Left ventricle myocardium inferior (tissue), 1 donor: ENCODE measurements around the gene CCM2. TPM values are rescaled to one million over a fixed set of nuclear protein-coding genes. Genes with fewer than 3 reads are reported as not detected.

Experiments
- DNase-seq: peaks from one replicate; pipeline ENCODE4 v3.0.0-alpha.2; 2020
- H3K27ac ChIP-seq: fragments of 200-600 bp; replicated peaks from 2 replicates; pipeline ENCODE4 v1.8.0; 2021
- H3K27me3 ChIP-seq: fragments of 200-600 bp; 2 replicates; pipeline ENCODE4 v1.8.0; 2021; ENCODE audit warnings: low read depth
- H3K36me3 ChIP-seq: fragments of 200-600 bp; 2 replicates; pipeline ENCODE4 v1.8.0; 2021
- H3K4me1 ChIP-seq: fragments of 200-600 bp; 2 replicates; pipeline ENCODE4 v1.8.0; 2021
- H3K4me3 ChIP-seq: fragments of 200-600 bp; 2 replicates; pipeline ENCODE4 v1.8.0; 2021; ENCODE audit warnings: mild to moderate bottlenecking, moderate library complexity
- H3K9me3 ChIP-seq: fragments of 200-600 bp; replicated peaks from 2 replicates; pipeline ENCODE4 v1.8.0; 2021
- intact Hi-C: fragments of 100-400 bp; cut with micrococcal nuclease; formaldehyde crosslinking; loops from one replicate; pipeline ENCODE4 v1.11.0; 2022
- total RNA-seq: library from RNA; stranded (reverse); fragmentation: NEBNext Ultra II Directional; extraction: Animal tissue kit (Norgen Biotek cat#: 25700); gene quantifications from one replicate; pipeline ENCODE4 v1.2.1, GENCODE V29; 2021
- TF ChIP-seq, protein P1 (sequence below): fragments of 200-600 bp; IDR thresholded peaks from 2 replicates; pipeline ENCODE4 v1.8.0; 2021; ENCODE audit warnings: antibody characterized with exemption, mild to moderate bottlenecking, borderline replicate concordance
- donor health status: DM: no; HTN: yes; CAD: no; lungs with severe emphysema.

Gene CCM2
- total RNA-seq, 1 donor from 2014 or later = 24.5 TPM

DNA sequence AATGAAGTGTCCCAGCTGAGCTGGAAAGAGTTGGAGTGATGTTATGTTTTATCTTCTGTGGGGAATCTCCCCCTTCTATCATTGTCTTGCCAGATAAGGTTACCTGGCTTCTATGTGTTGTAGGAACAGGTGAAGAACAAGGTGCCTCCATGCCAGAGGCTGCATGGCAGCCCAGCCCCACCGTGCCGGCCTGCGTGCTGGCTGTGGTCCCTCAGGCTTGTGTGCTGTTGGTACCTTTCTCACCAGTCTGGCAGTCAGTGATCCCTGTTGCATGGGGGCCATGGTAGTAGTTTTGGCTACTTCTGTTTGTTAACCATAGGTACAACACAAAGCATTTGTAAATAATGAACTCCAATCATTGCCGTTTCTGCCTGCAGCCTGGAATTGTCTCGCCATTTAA, 37.9 kb downstream of the CCM2 start:
- TF ChIP-seq, protein P1, sequence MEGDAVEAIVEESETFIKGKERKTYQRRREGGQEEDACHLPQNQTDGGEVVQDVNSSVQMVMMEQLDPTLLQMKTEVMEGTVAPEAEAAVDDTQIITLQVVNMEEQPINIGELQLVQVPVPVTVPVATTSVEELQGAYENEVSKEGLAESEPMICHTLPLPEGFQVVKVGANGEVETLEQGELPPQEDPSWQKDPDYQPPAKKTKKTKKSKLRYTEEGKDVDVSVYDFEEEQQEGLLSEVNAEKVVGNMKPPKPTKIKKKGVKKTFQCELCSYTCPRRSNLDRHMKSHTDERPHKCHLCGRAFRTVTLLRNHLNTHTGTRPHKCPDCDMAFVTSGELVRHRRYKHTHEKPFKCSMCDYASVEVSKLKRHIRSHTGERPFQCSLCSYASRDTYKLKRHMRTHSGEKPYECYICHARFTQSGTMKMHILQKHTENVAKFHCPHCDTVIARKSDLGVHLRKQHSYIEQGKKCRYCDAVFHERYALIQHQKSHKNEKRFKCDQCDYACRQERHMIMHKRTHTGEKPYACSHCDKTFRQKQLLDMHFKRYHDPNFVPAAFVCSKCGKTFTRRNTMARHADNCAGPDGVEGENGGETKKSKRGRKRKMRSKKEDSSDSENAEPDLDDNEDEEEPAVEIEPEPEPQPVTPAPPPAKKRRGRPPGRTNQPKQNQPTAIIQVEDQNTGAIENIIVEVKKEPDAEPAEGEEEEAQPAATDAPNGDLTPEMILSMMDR = no peak
- DNase-seq = no peak
- intact Hi-C loops = no loop called here
- H3K27ac ChIP-seq = no peak overlapping the region
- H3K9me3 ChIP-seq = no peaks in the 10 kb centered on the region
- peaks cover 43% of the 10 kb centered on the region for H3K36me3 ChIP-seq
- no peak overlapping the region for H3K4me3 ChIP-seq
- H3K27me3 ChIP-seq = no peaks in the 10 kb centered on the region
- peaks cover 28% of the 10 kb centered on the region for H3K4me1 ChIP-seq

DNA sequence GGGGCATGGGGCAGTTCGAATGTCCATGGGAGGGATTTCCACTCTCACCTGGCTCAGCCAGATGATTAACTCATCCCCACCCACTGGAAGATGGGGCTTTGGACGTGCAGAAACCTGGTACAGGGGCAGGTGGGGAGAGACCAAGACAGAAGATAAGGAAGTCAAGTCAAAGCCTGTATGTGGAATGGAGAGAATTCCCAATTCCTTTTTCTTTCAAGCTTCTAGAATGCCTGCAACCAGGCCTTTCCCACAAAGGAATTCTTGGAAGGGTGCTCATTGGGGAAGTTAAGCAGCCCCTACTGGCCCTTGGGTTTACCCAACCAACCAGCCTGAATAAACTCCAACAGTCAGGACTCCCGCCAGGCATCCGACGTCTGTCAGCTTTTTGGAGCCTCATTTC, 39.1 kb downstream of the CCM2 start:
- intact Hi-C loops = no loop called here
- TF ChIP-seq, protein P1 = no peak
- H3K4me1 ChIP-seq = peaks cover 16% of the 10 kb centered on the region
- no peaks in the 10 kb centered on the region for H3K27me3 ChIP-seq
- no peak for DNase-seq
- no peak overlapping the region for H3K27ac ChIP-seq
- no peaks in the 10 kb centered on the region for H3K9me3 ChIP-seq
- no peak overlapping the region for H3K4me3 ChIP-seq
- peaks cover 47% of the 10 kb centered on the region for H3K36me3 ChIP-seq

DNA sequence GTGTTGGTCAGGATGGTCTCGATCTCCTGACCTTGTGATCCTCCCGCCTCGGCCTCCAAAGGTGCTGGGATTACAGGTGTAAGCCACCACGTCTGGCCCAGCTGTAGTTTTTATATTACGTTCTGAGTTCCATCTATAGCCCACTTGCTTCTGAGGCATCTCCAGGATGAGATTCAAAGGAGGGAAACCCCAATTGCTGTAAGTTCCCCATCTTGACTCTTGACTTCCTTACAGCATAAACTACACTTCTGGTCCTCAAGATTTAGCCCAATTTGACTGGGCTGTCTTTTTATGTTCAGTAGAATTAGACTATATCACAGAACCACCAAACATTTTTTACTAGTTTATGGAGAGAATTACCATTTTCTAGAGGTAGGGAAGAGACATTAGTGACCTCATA, 44.3 kb downstream of the CCM2 start:
- no peak for DNase-seq
- no peaks in the 10 kb centered on the region for H3K4me1 ChIP-seq
- intact Hi-C loops = no loop called here
- TF ChIP-seq, protein P1 = no peak
- no peaks in the 10 kb centered on the region for H3K9me3 ChIP-seq
- no peaks in the 10 kb centered on the region for H3K27me3 ChIP-seq
- H3K4me3 ChIP-seq = no peak overlapping the region
- no peak overlapping the region for H3K27ac ChIP-seq
- peaks cover 48% of the 10 kb centered on the region for H3K36me3 ChIP-seq

DNA sequence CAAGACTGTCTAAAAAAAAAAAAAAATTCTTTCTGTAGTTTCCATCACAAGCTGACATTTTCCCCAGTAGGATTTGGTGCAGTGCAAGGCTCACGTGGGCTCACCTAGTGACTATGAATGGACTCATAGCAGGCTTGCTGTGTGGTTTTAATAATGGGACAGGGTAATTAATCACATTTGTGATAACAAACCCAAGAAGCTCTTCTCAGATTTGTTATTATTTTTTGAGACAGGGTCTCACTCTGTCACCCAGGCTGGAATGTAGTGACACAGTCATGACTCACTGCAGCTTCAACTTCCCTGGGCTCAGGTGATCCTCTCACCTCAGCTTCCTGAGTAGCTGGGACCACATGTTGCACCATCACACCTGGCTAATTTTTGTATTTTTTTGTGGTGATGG, 48.7 kb downstream of the CCM2 start:
- H3K36me3 ChIP-seq = peaks cover 25% of the 10 kb centered on the region
- H3K9me3 ChIP-seq = no peaks in the 10 kb centered on the region
- H3K27ac ChIP-seq = no peak overlapping the region
- no peak for DNase-seq
- no peaks in the 10 kb centered on the region for H3K4me1 ChIP-seq
- no peaks in the 10 kb centered on the region for H3K27me3 ChIP-seq
- H3K4me3 ChIP-seq = no peak overlapping the region
- intact Hi-C loops = no loop called here
- TF ChIP-seq, protein P1 = no peak

DNA sequence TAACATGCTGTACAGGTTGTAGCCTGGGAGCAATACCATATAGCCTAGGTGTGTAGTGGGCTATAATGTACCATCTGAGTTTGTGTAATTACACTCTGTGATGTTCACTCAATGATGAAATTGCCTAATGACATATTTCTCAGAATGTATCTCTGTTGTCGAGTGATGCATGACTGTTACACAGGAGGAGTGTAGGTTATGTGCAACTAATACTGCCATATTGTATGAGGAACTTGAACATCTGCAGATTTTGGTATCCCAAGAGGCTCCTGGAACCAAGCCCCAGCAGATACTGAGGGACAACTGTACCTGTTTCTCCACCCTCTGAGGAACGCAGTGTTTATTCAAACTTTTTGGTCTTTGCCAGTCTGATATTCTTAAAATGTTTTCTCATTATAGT, 50.2 kb downstream of the CCM2 start:
- TF ChIP-seq, protein P1 = no peak
- no peaks in the 10 kb centered on the region for H3K9me3 ChIP-seq
- H3K27ac ChIP-seq = no peak overlapping the region
- H3K4me3 ChIP-seq = no peak overlapping the region
- intact Hi-C loops = no loop called here
- no peaks in the 10 kb centered on the region for H3K27me3 ChIP-seq
- peaks cover 25% of the 10 kb centered on the region for H3K36me3 ChIP-seq
- DNase-seq = no peak
- no peaks in the 10 kb centered on the region for H3K4me1 ChIP-seq

DNA sequence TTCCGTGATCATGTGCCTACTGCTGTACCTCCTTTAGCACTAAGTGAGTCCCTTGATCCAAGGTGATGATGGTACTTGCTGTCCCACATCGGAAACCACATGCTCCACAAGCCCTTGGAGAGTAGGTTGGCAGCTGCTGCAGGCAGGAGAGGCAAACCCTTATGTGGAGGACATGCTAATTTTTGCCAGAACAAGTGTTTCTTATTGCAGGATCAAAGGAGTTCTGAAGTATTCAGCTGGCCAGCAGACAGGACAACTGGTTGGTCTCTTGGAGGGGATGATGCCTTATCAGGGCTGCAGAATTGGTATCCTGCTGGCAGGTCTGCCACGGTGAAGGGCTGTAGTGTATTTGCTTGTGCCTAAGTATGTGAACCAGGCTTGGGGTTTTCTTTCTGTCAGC, 52.0 kb downstream of the CCM2 start:
- no peak for DNase-seq
- Histone ChIP-seq H3K9me3 (no peaks in the 10 kb centered on the region), H3K4me1 (no peaks in the 10 kb centered on the region), H3K27ac (no peak overlapping the region), H3K36me3 (peaks cover 20% of the 10 kb centered on the region), H3K27me3 (no peaks in the 10 kb centered on the region), H3K4me3 (no peak overlapping the region)
- intact Hi-C loops = no loop called here
- TF ChIP-seq, protein P1 = no peak
